DOHH2 (cell line): Measurements from ENCODE around the gene OR4C45.

Experiments used
- CTCF ChIP-seq: fragments of 200-600 bp; sonication (generic); IDR thresholded peaks from one replicate; pipeline ENCODE4 v1.5.1; 2014; ENCODE audit warnings: antibody characterized with exemption, mild to moderate bottlenecking, low read depth, low read length; ENCODE audit not compliant: poor library complexity, severe bottlenecking
- EZH2phosphoT487 ChIP-seq: fragments of 200-600 bp; sonication (generic); IDR thresholded peaks from 2 replicates; pipeline ENCODE4 v1.6.1; 2017; ENCODE audit warnings: borderline replicate concordance, mild to moderate bottlenecking, antibody characterized with exemption, low read length, moderate library complexity, mixed read lengths

DNA sequence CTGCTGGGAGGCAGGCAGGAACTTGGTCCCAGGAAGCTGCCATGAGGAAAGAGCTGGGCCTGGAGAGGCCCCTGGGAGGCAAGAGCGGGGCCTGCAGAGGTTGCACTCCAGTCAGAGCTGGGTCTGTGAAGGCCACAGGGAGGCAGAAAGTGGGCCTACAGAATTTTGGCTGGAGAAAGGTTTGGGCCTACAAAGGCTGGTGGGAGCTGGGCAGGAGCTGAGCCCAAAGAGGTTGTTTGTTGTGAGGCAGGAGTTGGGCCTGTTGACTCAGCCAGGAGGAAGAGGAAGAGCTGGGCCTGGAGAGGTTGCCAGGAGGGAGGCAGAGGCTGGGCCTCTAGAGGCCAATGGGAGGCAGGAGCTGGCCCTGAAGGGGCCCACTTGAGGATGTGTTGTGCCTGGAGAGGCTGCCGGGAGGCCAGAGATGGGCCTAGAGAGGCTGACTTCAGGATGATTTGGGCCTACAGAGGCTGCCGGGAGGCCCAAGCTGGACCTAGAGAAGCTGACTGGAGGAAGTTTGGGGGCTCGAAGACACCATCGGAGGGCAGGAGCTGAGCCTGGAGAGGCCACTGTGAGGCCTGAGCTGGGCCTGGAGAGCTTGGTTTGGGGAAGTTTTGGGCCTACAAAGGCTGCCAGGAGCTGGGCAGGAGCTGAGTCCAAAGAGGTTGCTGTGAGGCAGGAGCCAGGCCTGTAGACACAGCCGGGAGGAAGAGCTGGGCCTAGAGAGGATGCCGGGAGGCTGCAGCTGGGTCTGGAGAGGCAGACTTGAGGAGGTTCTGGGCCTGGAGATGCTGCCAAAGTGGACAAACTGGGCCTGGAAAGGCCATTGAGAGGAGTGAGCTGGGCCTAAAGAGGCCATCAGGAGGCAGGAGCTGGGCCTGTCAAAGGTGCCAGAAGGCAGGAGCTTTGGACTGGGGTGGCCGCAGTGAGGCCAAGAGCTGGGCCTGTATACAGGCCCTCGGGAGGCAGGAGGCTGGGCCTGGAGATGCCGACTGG, 40.7 kb downstream of the OR4C45 start:
- TF ChIP-seq CTCF (no peak), EZH2phosphoT487 (no peak)
